Astrocyte of the cerebellum (primary cell): ENCODE measurements around the gene ZMIZ1.

Experiments
- DNase-seq: peaks from one replicate; pipeline ENCODE4 v3.0.0-alpha.2; 2011; ENCODE audit warnings: low read depth
- H3K4me3 ChIP-seq: 2 replicates; pipeline ENCODE4 v1.5.1; 2011; ENCODE audit warnings: mild to moderate bottlenecking, low read depth, low read length, moderate library complexity
- in situ Hi-C: cut with HindIII; loops from 2 replicates; pipeline ENCODE4 v1.10.0; 2017; ENCODE audit warnings: low sequenced_read_pairs
- TF ChIP-seq, protein P1 (sequence below): IDR thresholded peaks from 2 replicates; pipeline ENCODE4 v1.5.1; 2012; ENCODE audit warnings: low read length, low read depth, moderate library complexity, mild to moderate bottlenecking; ENCODE audit errors: missing control alignments

The ZMIZ1 gene

DNA sequence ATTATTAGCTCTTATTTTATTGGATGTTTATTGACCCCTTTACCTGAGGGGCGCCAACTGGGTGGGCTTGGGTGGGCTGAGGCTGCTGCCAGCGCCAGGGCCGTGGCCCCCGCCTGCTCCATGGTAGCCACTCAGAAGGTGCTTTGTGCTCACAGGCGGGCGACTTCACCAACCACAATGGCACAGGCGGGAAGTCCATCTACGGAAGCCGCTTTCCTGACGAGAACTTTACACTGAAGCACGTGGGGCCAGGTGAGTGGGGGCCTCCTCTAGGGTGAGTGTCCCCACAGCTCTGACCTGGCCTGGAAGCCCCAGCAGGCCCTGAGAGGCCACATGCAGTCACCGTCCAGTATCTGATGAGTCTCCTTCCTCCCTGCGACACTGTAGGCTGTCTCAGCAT, 282.6 kb downstream of the ZMIZ1 start:
- no peak overlapping the region for H3K4me3 ChIP-seq
- in situ Hi-C loops = loop anchor here (25.0 kb wide), 1 partner anchor 561 kb away; no protein-coding TSS in a partner anchor
- DNase-seq = no peak
- TF ChIP-seq, protein P1, sequence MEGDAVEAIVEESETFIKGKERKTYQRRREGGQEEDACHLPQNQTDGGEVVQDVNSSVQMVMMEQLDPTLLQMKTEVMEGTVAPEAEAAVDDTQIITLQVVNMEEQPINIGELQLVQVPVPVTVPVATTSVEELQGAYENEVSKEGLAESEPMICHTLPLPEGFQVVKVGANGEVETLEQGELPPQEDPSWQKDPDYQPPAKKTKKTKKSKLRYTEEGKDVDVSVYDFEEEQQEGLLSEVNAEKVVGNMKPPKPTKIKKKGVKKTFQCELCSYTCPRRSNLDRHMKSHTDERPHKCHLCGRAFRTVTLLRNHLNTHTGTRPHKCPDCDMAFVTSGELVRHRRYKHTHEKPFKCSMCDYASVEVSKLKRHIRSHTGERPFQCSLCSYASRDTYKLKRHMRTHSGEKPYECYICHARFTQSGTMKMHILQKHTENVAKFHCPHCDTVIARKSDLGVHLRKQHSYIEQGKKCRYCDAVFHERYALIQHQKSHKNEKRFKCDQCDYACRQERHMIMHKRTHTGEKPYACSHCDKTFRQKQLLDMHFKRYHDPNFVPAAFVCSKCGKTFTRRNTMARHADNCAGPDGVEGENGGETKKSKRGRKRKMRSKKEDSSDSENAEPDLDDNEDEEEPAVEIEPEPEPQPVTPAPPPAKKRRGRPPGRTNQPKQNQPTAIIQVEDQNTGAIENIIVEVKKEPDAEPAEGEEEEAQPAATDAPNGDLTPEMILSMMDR = no peak

- TF ChIP-seq, protein P1 = no peak
- in situ Hi-C loops = loop anchor here (25.0 kb wide), 1 partner anchor 560 kb away; no protein-coding TSS in a partner anchor
- H3K4me3 ChIP-seq = no peak overlapping the region
- DNase-seq = no peak
Measured at GRCh38 chr10:79352035-79352877, 283.5 kb downstream of the ZMIZ1 start.

GRCh38 chr10:79353000-79353406, 284.2 kb downstream of the ZMIZ1 start:
- TF ChIP-seq, protein P1 = no peak
- in situ Hi-C loops = loop anchor here (25.0 kb wide), 1 partner anchor 559 kb away; no protein-coding TSS in a partner anchor
- DNase-seq = no peak
- no peak overlapping the region for H3K4me3 ChIP-seq

DNA sequence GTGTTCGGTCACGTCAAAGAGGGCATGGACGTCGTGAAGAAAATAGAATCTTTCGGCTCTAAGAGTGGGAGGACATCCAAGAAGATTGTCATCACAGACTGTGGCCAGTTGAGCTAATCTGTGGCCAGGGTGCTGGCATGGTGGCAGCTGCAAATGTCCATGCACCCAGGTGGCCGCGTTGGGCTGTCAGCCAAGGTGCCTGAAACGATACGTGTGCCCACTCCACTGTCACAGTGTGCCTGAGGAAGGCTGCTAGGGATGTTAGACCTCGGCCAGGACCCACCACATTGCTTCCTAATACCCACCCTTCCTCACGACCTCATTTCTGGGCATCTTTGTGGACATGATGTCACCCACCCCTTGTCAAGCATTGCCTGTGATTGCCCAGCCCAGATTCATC, 285.0 kb downstream of the ZMIZ1 start:
- H3K4me3 ChIP-seq = no peak overlapping the region
- in situ Hi-C loops = loop anchor here (25.0 kb wide), 1 partner anchor 559 kb away; no protein-coding TSS in a partner anchor

DNA sequence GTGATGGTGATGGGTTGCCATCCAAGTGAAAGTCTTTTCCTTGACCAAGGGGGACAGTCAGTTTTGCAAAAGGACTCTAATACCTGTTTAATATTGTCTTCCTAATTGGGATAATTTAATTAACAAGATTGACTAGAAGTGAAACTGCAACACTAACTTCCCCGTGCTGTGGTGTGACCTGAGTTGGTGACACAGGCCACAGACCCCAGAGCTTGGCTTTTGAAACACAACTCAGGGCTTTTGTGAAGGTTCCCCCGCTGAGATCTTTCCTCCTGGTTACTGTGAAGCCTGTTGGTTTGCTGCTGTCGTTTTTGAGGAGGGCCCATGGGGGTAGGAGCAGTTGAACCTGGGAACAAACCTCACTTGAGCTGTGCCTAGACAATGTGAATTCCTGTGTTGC, 285.4 kb downstream of the ZMIZ1 start:
- H3K4me3 ChIP-seq = no peak overlapping the region
- TF ChIP-seq, protein P1 = no peak
- in situ Hi-C loops = loop anchor here (25.0 kb wide), 1 partner anchor 558 kb away; no protein-coding TSS in a partner anchor
- no peak for DNase-seq

More for the DNA sequence above, 285.0 kb downstream of the ZMIZ1 start:
- no peak for DNase-seq
- TF ChIP-seq, protein P1 = no peak

DNA sequence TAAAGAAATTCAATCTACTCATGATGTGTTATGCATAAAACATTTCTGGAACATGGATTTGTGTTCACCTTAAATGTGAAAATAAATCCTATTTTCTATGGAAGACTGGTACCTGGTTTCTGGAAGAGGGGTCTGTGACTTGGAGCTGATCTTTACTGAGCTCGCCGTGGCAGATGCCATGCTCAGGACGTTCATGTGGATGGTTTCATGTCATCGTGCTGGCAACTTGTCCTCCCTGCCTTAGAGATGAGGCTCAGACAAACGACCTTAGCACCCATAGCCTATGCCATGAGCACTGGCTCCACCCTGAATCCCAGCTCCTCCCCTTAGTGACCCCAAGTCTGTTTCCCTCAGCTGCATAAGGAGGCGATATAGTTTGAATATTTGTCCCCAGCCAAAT, 285.8 kb downstream of the ZMIZ1 start:
- DNase-seq = no peak
- in situ Hi-C loops = loop anchor here (25.0 kb wide), 1 partner anchor 558 kb away; no protein-coding TSS in a partner anchor
- TF ChIP-seq, protein P1 = no peak
- no peak overlapping the region for H3K4me3 ChIP-seq
